Inflammatory macrophage treated with lipopolysaccharide for 1 hour (primary cell): ENCODE measurements around the gene ABCA8.

Experiments
- DNase-seq, 2 donors: peaks; one replicate each; pipeline ENCODE4 v3.0.0-alpha.2; 2020 to 2022

ABCA8 gene

GRCh38 chr17:68821860-68822696, 133.1 kb downstream of the ABCA8 start:
- DNase-seq: no peak

GRCh38 chr17:68820825-68821481, 134.2 kb downstream of the ABCA8 start:
- no peak for DNase-seq

- no peak for DNase-seq
These were observed 134.7 kb downstream of the ABCA8 start for GRCh38 chr17:68820476-68820824.

GRCh38 chr17:68819465-68819864, 135.7 kb downstream of the ABCA8 start:
- DNase-seq: no peak
